BLaER1 (cell line): ENCODE results near the gene IL31.

Experiments
- H3K27ac ChIP-seq: shearing (Covaris generic); formaldehyde crosslinking; 2 replicates; pipeline ENCODE4 v1.8.1; 2022
- H3K27me3 ChIP-seq: shearing (Covaris generic); formaldehyde crosslinking; 2 replicates; pipeline ENCODE4 v1.8.1; 2022
- H3K36me3 ChIP-seq: shearing (Covaris generic); formaldehyde crosslinking; 2 replicates; pipeline ENCODE4 v1.8.1; 2022
- H3K4me1 ChIP-seq: shearing (Covaris generic); formaldehyde crosslinking; 2 replicates; pipeline ENCODE4 v1.8.1; 2022
- H3K4me2 ChIP-seq: shearing (Covaris generic); formaldehyde crosslinking; 2 replicates; pipeline ENCODE4 v1.8.1; 2022
- H3K4me3 ChIP-seq: shearing (Covaris generic); formaldehyde crosslinking; 2 replicates; pipeline ENCODE4 v1.8.1; 2022
- H3K9ac ChIP-seq: shearing (Covaris generic); formaldehyde crosslinking; 2 replicates; pipeline ENCODE4 v1.8.1; 2022
- H3K9me3 ChIP-seq: shearing (Covaris generic); formaldehyde crosslinking; 2 replicates; pipeline ENCODE4 v1.8.1; 2022
- H4K20me1 ChIP-seq: shearing (Covaris generic); formaldehyde crosslinking; 2 replicates; pipeline ENCODE4 v1.8.1; 2022
- Cebpa-rat ChIP-seq: shearing (Covaris generic); IDR thresholded peaks from 2 replicates; pipeline ENCODE4 v1.8.1; 2022

The IL31 gene

GRCh38 chr12:122135437-122136031 lies 38.5 kb downstream of the IL31 start:
- Histone ChIP-seq H3K36me3 (peaks cover 100% of the 10 kb centered on the region), H3K4me3 (no peak overlapping the region), H3K9me3 (no peaks in the 10 kb centered on the region), H4K20me1 (peaks cover 96% of the 10 kb centered on the region), H3K27me3 (no peaks in the 10 kb centered on the region), H3K4me2 (no peak overlapping the region), H3K9ac (0 out of 2 replicates have a peak overlapping the region, but pooled peaks have one; percentile 6), H3K4me1 (peaks cover 10% of the 10 kb centered on the region; the same call in 1 of the 2 replicates), H3K27ac (0 out of 2 replicates have a peak overlapping the region, but pooled peaks have one; percentile 38)
- TF ChIP-seq Cebpa-rat: no peak

GRCh38 chr12:122133192-122133950 lies 40.6 kb downstream of the IL31 start:
- Histone ChIP-seq H3K27ac (no peak overlapping the region), H3K4me2 (no peak overlapping the region), H3K9me3 (no peaks in the 10 kb centered on the region), H3K36me3 (peaks cover 100% of the 10 kb centered on the region), H3K9ac (no peak overlapping the region), H3K27me3 (no peaks in the 10 kb centered on the region), H3K4me1 (peaks cover 19% of the 10 kb centered on the region), H3K4me3 (no peak overlapping the region), H4K20me1 (peaks cover 97% of the 10 kb centered on the region)
- no peak for TF ChIP-seq Cebpa-rat

- Histone ChIP-seq H3K4me3 (no peak overlapping the region), H3K27me3 (no peaks in the 10 kb centered on the region), H3K9me3 (no peaks in the 10 kb centered on the region), H3K36me3 (peaks cover 100% of the 10 kb centered on the region), H4K20me1 (peaks cover 99% of the 10 kb centered on the region), H3K27ac (no peak overlapping the region), H3K9ac (no peak overlapping the region), H3K4me1 (peaks cover 51% of the 10 kb centered on the region), H3K4me2 (no peak overlapping the region)
- TF ChIP-seq Cebpa-rat: no peak
These were observed 43.9 kb downstream of the IL31 start for GRCh38 chr12:122130150-122130549.

GRCh38 chr12:122129131-122129530 lies 44.9 kb downstream of the IL31 start:
- H3K4me3 ChIP-seq: no peak overlapping the region

GRCh38 chr12:122128481-122128880 lies 45.5 kb downstream of the IL31 start:
- no peaks in the 10 kb centered on the region for H3K9me3 ChIP-seq
- peak overlapping the region; percentile 71 for H3K27ac ChIP-seq
- H4K20me1 ChIP-seq: peaks cover 97% of the 10 kb centered on the region
- H3K4me3 ChIP-seq: no peak overlapping the region
- no peak for TF ChIP-seq Cebpa-rat
- no peaks in the 10 kb centered on the region for H3K27me3 ChIP-seq
- H3K9ac ChIP-seq: peak overlapping the region; percentile 68; the same call in 1 of the 2 replicates
- peaks cover 87% of the 10 kb centered on the region for H3K36me3 ChIP-seq
- H3K4me2 ChIP-seq: peak overlapping the region; percentile 77
- H3K4me1 ChIP-seq: peaks cover 55% of the 10 kb centered on the region

More at GRCh38 chr12:122129131-122129530, 44.9 kb downstream of the IL31 start:
- Histone ChIP-seq H3K27ac (peak overlapping the region; percentile 71; the same call in 1 of the 2 replicates), H3K9me3 (no peaks in the 10 kb centered on the region), H3K27me3 (no peaks in the 10 kb centered on the region), H3K9ac (no peak overlapping the region), H3K4me1 (peaks cover 51% of the 10 kb centered on the region), H4K20me1 (peaks cover 99% of the 10 kb centered on the region), H3K36me3 (peaks cover 90% of the 10 kb centered on the region), H3K4me2 (no peak overlapping the region; the same call in 1 of the 2 replicates)
- no peak for TF ChIP-seq Cebpa-rat

DNA sequence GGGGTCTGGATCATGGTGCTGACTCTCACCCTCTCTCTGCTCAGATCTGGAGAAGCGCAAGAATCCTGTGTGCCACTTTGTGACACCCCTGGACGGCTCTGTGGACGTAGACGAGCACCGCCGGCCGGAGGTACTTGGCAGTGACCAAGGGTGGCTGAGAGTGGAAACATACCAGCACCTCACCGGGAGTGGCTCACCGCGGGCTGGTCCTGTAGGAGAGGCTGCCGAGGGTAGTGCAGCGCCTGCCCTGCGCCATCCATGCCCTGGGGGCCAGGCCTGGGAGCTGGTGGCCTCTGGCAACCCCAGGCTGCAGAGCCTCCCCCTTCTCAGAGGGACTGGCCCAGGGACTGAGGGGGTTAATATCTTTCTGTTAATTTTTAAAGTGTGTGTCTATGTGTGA lies 46.2 kb downstream of the IL31 start:
- Histone ChIP-seq H3K4me3 (peak overlapping the region; percentile 10; the same call in 1 of the 2 replicates), H3K27ac (peak overlapping the region; percentile 71), H3K4me1 (peaks cover 61% of the 10 kb centered on the region), H3K36me3 (peaks cover 81% of the 10 kb centered on the region), H3K9me3 (no peaks in the 10 kb centered on the region), H3K27me3 (no peaks in the 10 kb centered on the region), H4K20me1 (peaks cover 97% of the 10 kb centered on the region), H3K4me2 (peak overlapping the region; percentile 77), H3K9ac (peak overlapping the region; percentile 68)
- TF ChIP-seq Cebpa-rat: no peak

GRCh38 chr12:122126713-122127597 lies 47.1 kb downstream of the IL31 start:
- H3K27ac ChIP-seq: peak overlapping the region; percentile 71
- no peaks in the 10 kb centered on the region for H3K9me3 ChIP-seq
- H3K9ac ChIP-seq: peak overlapping the region; percentile 68
- no peaks in the 10 kb centered on the region for H3K27me3 ChIP-seq
- peaks cover 70% of the 10 kb centered on the region for H3K4me1 ChIP-seq
- H3K4me3 ChIP-seq: peak overlapping the region; percentile 10; the same call in 1 of the 2 replicates
- peaks cover 72% of the 10 kb centered on the region for H3K36me3 ChIP-seq
- peak overlapping the region; percentile 77 for H3K4me2 ChIP-seq
- no peak for TF ChIP-seq Cebpa-rat
- peaks cover 97% of the 10 kb centered on the region for H4K20me1 ChIP-seq

DNA sequence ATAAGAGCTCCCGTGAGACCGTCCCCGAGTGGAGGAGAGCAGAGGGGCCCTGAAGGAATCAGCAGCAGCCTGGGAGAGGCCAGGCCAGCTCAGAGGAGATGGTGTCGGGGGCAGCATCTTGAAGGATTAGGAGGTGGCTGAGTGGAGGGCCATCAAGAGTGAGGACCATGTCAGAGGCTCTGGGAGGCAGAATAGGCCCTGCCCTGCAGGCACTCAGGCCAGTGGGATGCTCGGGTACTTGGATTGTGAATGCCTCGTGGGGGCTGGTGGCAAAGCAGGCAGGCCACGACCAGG lies 47.7 kb downstream of the IL31 start:
- peaks cover 77% of the 10 kb centered on the region for H3K4me1 ChIP-seq
- H3K36me3 ChIP-seq: peaks cover 65% of the 10 kb centered on the region
- no peaks in the 10 kb centered on the region for H3K9me3 ChIP-seq
- no peak for TF ChIP-seq Cebpa-rat
- peak overlapping the region; percentile 71 for H3K27ac ChIP-seq
- no peak overlapping the region for H3K4me3 ChIP-seq
- H3K4me2 ChIP-seq: peak overlapping the region; percentile 77
- peak overlapping the region; percentile 68 for H3K9ac ChIP-seq
- no peaks in the 10 kb centered on the region for H3K27me3 ChIP-seq
- peaks cover 97% of the 10 kb centered on the region for H4K20me1 ChIP-seq

DNA sequence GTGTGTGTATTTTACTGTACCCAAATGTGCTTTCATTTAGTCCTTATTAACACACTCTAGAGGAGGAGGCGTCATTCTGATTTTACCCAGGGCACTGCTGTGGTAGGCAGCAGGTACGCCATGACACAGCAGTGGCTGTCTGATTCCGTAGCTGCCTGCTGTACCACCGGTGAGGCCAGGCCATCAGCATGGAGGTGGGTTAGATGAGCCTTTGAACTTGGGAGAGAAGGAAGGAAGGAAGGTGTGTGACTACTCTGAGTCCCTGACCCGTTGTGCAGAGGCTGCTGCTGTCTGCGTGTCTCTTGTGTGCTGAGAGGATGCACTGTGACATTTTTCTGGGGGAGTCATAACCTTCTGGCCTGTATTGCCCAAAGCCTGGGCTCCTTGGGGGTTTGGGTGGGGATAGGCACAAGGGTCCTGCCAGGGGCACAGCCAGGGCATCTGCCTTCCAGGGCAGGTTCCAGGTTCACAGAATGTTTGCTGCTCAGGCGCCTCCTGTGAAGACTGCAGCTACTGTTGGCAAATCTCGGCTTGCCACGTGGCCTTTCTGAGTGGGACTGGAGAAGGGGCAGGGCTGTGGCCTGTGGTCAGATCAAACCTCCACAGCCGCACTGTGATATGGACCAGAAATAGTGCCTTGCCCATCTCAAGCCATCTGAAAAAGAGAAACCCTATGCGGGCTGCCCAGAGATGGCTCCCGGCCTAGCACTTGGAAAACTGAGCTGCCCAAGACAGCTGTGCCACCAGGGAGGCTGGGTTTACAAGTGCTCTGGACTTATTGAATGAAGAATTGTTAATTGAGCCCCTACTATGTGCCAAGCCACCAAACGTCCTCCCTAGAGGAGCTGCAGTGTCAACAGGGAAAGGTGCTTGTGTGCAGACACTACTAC lies 48.3 kb downstream of the IL31 start:
- no peak for TF ChIP-seq Cebpa-rat
- H4K20me1 ChIP-seq: peaks cover 97% of the 10 kb centered on the region
- H3K9me3 ChIP-seq: no peaks in the 10 kb centered on the region
- peaks cover 59% of the 10 kb centered on the region for H3K36me3 ChIP-seq
- no peak overlapping the region for H3K4me3 ChIP-seq
- H3K4me2 ChIP-seq: peak overlapping the region; percentile 77
- H3K27me3 ChIP-seq: no peaks in the 10 kb centered on the region
- H3K27ac ChIP-seq: peak overlapping the region; percentile 71
- peak overlapping the region; percentile 68 for H3K9ac ChIP-seq
- peaks cover 83% of the 10 kb centered on the region for H3K4me1 ChIP-seq
